Brain pericyte (primary cell): Measurements from ENCODE around the gene ELFN2.

Experiments
- DNase-seq: peaks from one replicate; pipeline ENCODE4 v3.0.0-alpha.2; 2012; ENCODE audit warnings: low read depth, low spot score

The ELFN2 gene

GRCh38 chr22:37455896-37456295 lies 28.6 kb upstream of the ELFN2 start:
- DNase-seq, result no peak

- no peak for DNase-seq
These were observed 27.8 kb upstream of the ELFN2 start for GRCh38 chr22:37454857-37455686.

- DNase-seq, result no peak
These were observed 26.4 kb upstream of the ELFN2 start for GRCh38 chr22:37453696-37454095.

- no peak for DNase-seq
These were observed 23.9 kb upstream of the ELFN2 start for GRCh38 chr22:37451218-37451617.

GRCh38 chr22:37449331-37450001 lies 22.2 kb upstream of the ELFN2 start:
- no peak for DNase-seq

- DNase-seq, result no peak
These were observed 21.3 kb upstream of the ELFN2 start for GRCh38 chr22:37448516-37449127.

- DNase-seq, result no peak
These were observed 18.2 kb upstream of the ELFN2 start for GRCh38 chr22:37445501-37445900.

GRCh38 chr22:37443977-37444376 lies 16.7 kb upstream of the ELFN2 start:
- no peak for DNase-seq

- DNase-seq, result no peak
These were observed 15.8 kb upstream of the ELFN2 start for GRCh38 chr22:37443086-37443485.

GRCh38 chr22:37442537-37442936 lies 15.3 kb upstream of the ELFN2 start:
- DNase-seq, result no peak

- no peak for DNase-seq
These were observed 14.9 kb upstream of the ELFN2 start for GRCh38 chr22:37442135-37442534.

GRCh38 chr22:37440875-37441274 lies 13.6 kb upstream of the ELFN2 start:
- no peak for DNase-seq

GRCh38 chr22:37439347-37439746 lies 12.1 kb upstream of the ELFN2 start:
- no peak for DNase-seq

- DNase-seq, result no peak
These were observed 8.8 kb upstream of the ELFN2 start for GRCh38 chr22:37435970-37436603.

GRCh38 chr22:37433786-37434185 lies 6.5 kb upstream of the ELFN2 start:
- no peak for DNase-seq

- no peak for DNase-seq
These were observed 5.4 kb upstream of the ELFN2 start for GRCh38 chr22:37432708-37433054.

GRCh38 chr22:37431801-37432707 lies 4.8 kb upstream of the ELFN2 start:
- DNase-seq, result peak; percentile 31

GRCh38 chr22:37431366-37431765 lies 4.1 kb upstream of the ELFN2 start:
- no peak for DNase-seq

- DNase-seq, result no peak
These were observed 3.7 kb upstream of the ELFN2 start for GRCh38 chr22:37430941-37431340.

GRCh38 chr22:37428649-37429586 lies 1.6 kb upstream of the ELFN2 start:
- no peak for DNase-seq
